Upper lobe of left lung (tissue), 6 donors: ENCODE measurements around the gene TRIM22. TPM values are rescaled to one million over a fixed set of nuclear protein-coding genes. Genes with fewer than 3 reads are reported as not detected.

Experiments
- ATAC-seq, 2 donors: fragments of 200-7000 bp; cut with Tn5 transposase; one replicate each; pipeline ENCODE4 v1.9.1; 2022; ENCODE audit warnings: mild to moderate bottlenecking in 2 of 2, moderate library complexity in 2 of 2; ENCODE audit not compliant: low FRiP score in 2 of 2
- DNase-seq, 2 donors: peaks; one replicate each; pipeline ENCODE4 v3.0.0-alpha.2; 2019 to 2020
- H3K27ac ChIP-seq, 4 donors: fragments of 200-600 bp; sonication (generic); one replicate each; pipeline ENCODE4 v1.5.1; 2016 to 2019
- H3K27me3 ChIP-seq, 4 donors: fragments of 200-600 bp; sonication (generic); one replicate each; pipeline ENCODE4 v1.5.1; 2017 to 2019
- H3K36me3 ChIP-seq, 4 donors: fragments of 200-600 bp; sonication (generic); one replicate each; pipeline ENCODE4 v1.5.1; 2016 to 2019
- H3K4me1 ChIP-seq, 4 donors: fragments of 200-600 bp; sonication (generic); one replicate each; pipeline ENCODE4 v1.5.1; 2018 to 2019
- H3K4me3 ChIP-seq, 4 donors: fragments of 200-600 bp; sonication (generic); one replicate each; pipeline ENCODE4 v1.5.1; 2017 to 2019; ENCODE audit warnings: mild to moderate bottlenecking in 2 of 4, moderate library complexity in 1 of 4
- H3K9me3 ChIP-seq, 4 donors: fragments of 200-600 bp; sonication (generic); one replicate each; pipeline ENCODE4 v1.5.1; 2018 to 2019
- CTCF ChIP-seq, 6 experiments: fragments of 450-650 bp in 4 of 6; fragments of 200-600 bp in 2 of 6; sonication (generic) in 2 of 6; IDR thresholded peaks; one replicate each; pipeline ENCODE4 v1.5.1; 2016 to 2019; ENCODE audit warnings: antibody characterized with exemption in 6 of 6
- EP300 ChIP-seq, 4 donors: sonication (generic); formaldehyde crosslinking; IDR thresholded peaks; one replicate each; pipeline ENCODE4 v1.5.1; 2017; ENCODE audit warnings: antibody characterized with exemption in 4 of 4, control low read depth in 2 of 4
- POLR2A ChIP-seq, 4 donors: fragments of 450-650 bp; IDR thresholded peaks; one replicate each; pipeline ENCODE4 v1.5.1; 2016 to 2017; ENCODE audit warnings: antibody characterized with exemption in 4 of 4, mild to moderate bottlenecking in 2 of 4
- POLR2AphosphoS5 ChIP-seq, 2 donors: sonication (generic); formaldehyde crosslinking; IDR thresholded peaks; one replicate each; pipeline ENCODE4 v1.5.1; 2017; ENCODE audit warnings: antibody characterized with exemption in 2 of 2
- WGBS, 2 donors: methylation state at CpG; one replicate each; pipeline ENCODE4 v1.1.5; 2017 to 2018; 5-methylcytosine and 5-hydroxymethylcytosine counted together
- total RNA-seq, 6 donors: library from RNA; depleted of rRNA in 4 of 6; stranded (reverse); fragments of >200 nt in 4 of 6; gene quantifications; one replicate each; pipeline versions ENCODE4 v1.1.0 to v1.2.1, GENCODE V29; 2016 to 2021
- donor health status: DM: no; HTN: no; CAD: no; lungs with moderate emphysema.
- donor health status: DM: no; HTN: yes; CAD: no; lungs with severe emphysema.

The TRIM22 gene
- total RNA-seq, 6 donors from 2014 or later: 82.2 to 262 (median 162) TPM

- Histone ChIP-seq H3K36me3 (peaks cover 13 to 50% (median 22%) of the 10 kb centered on the region in 4 donors), H3K27me3 (no peaks in the 10 kb centered on the region), H3K4me3 (no peak overlapping the region), H3K27ac (no peak overlapping the region), H3K4me1 (peaks cover 0 to 8% (median 5%) of the 10 kb centered on the region in 4 donors), H3K9me3 (no peaks in the 10 kb centered on the region)
- DNase-seq: no peak
- TF ChIP-seq CTCF (IDR thresholded peaks at IDR 0.05) (no peak), EP300 (IDR thresholded peaks at IDR 0.05) (no peak), POLR2A (IDR thresholded peaks at IDR 0.05) (no peak), POLR2AphosphoS5 (IDR thresholded peaks at IDR 0.05) (no peak)
- ATAC-seq: no peak
- WGBS, 2 donors: 93 to 96% methylated on average over 7 of the region's 7 CpGs
Observed at GRCh38 chr11:5698281-5698680, 8.7 kb downstream of the TRIM22 start.

- WGBS, 2 donors: 72 to 79% methylated on average over 10 of the region's 10 CpGs
- Histone ChIP-seq H3K9me3 (no peaks in the 10 kb centered on the region), H3K36me3 (peaks cover 15 to 70% (median 22%) of the 10 kb centered on the region in 4 donors), H3K27me3 (no peaks in the 10 kb centered on the region), H3K27ac (peak overlapping the region in 1 of 4 donors; percentile 16), H3K4me3 (no peak overlapping the region), H3K4me1 (no peaks in the 10 kb centered on the region)
- TF ChIP-seq CTCF (IDR thresholded peaks at IDR 0.05) (no peak), POLR2A (IDR thresholded peaks at IDR 0.05) (no peak), EP300 (IDR thresholded peaks at IDR 0.05) (no peak)
- no peak for ATAC-seq
- DNase-seq: no peak
Observed at GRCh38 chr11:5700421-5701054, 10.9 kb downstream of the TRIM22 start.

- WGBS, 2 donors: 56 to 63% methylated on average over 3 of the region's 3 CpGs
- Histone ChIP-seq H3K4me3 (no peak overlapping the region), H3K4me1 (no peaks in the 10 kb centered on the region), H3K9me3 (no peaks in the 10 kb centered on the region), H3K27ac (no peak overlapping the region), H3K36me3 (peaks cover 15 to 71% (median 24%) of the 10 kb centered on the region in 4 donors), H3K27me3 (no peaks in the 10 kb centered on the region)
- DNase-seq: no peak
- TF ChIP-seq CTCF (IDR thresholded peaks at IDR 0.05): no peak
- no peak for TF ChIP-seq POLR2AphosphoS5 (IDR thresholded peaks at IDR 0.05)
- TF ChIP-seq POLR2A (IDR thresholded peaks at IDR 0.05): no peak
- no peak for ATAC-seq
Observed at GRCh38 chr11:5701055-5701577, 11.5 kb downstream of the TRIM22 start.

GRCh38 chr11:5703741-5704536 is 14.3 kb downstream of the TRIM22 start:
- Histone ChIP-seq H3K4me1 (no peaks in the 10 kb centered on the region), H3K27ac (no peak overlapping the region), H3K27me3 (no peaks in the 10 kb centered on the region), H3K9me3 (no peaks in the 10 kb centered on the region), H3K36me3 (peaks cover 20 to 73% (median 33%) of the 10 kb centered on the region in 4 donors), H3K4me3 (no peak overlapping the region)
- ATAC-seq (no peak), DNase-seq (no peak)
- TF ChIP-seq POLR2AphosphoS5 (IDR thresholded peaks at IDR 0.05) (no peak), EP300 (IDR thresholded peaks at IDR 0.05) (no peak), CTCF (IDR thresholded peaks at IDR 0.05) (no peak), POLR2A (IDR thresholded peaks at IDR 0.05) (no peak)
- 82 to 88% methylated on average over 2 of the region's 2 CpGs for WGBS, 2 donors
